Stimulated activated memory B cell treated with anti-CD40 and anti-IgM and Interleukin-4, amounts not matched to agents 10 μg/mL and 1 μg/mL and 100 μg/mL, for 72 hours (primary cell): Measurements from ENCODE around the gene UBE2J1.
"Not testable (repeated sequence)": the region's sequence is repeated elsewhere in the genome, so short reads cannot be mapped to it uniquely, and the experiment has no call there.

ENCODE experiments used
- ATAC-seq: fragments of 150-1000 bp; cut with Tn5 transposase; 2 replicates; pipeline ENCODE4 v1.10.0; 2021
- H3K27ac Mint-ChIP-seq: one replicate; pipeline ENCODE4 v1.8.0; 2022; ENCODE audit warnings: mild to moderate bottlenecking, mixed read lengths
- H3K27me3 Mint-ChIP-seq: one replicate; pipeline ENCODE4 v1.8.0; 2022; ENCODE audit warnings: mixed read lengths
- H3K36me3 Mint-ChIP-seq: one replicate; pipeline ENCODE4 v1.8.0; 2022; ENCODE audit warnings: mixed read lengths
- H3K4me1 Mint-ChIP-seq: one replicate; pipeline ENCODE4 v1.8.0; 2022; ENCODE audit warnings: mixed read lengths
- H3K4me3 Mint-ChIP-seq: one replicate; pipeline ENCODE4 v1.8.0; 2022; ENCODE audit warnings: mild to moderate bottlenecking, moderate library complexity, mixed read lengths
- H3K9me3 Mint-ChIP-seq: one replicate; pipeline ENCODE4 v1.8.0; 2022; ENCODE audit warnings: mixed read lengths

UBE2J1 gene

DNA sequence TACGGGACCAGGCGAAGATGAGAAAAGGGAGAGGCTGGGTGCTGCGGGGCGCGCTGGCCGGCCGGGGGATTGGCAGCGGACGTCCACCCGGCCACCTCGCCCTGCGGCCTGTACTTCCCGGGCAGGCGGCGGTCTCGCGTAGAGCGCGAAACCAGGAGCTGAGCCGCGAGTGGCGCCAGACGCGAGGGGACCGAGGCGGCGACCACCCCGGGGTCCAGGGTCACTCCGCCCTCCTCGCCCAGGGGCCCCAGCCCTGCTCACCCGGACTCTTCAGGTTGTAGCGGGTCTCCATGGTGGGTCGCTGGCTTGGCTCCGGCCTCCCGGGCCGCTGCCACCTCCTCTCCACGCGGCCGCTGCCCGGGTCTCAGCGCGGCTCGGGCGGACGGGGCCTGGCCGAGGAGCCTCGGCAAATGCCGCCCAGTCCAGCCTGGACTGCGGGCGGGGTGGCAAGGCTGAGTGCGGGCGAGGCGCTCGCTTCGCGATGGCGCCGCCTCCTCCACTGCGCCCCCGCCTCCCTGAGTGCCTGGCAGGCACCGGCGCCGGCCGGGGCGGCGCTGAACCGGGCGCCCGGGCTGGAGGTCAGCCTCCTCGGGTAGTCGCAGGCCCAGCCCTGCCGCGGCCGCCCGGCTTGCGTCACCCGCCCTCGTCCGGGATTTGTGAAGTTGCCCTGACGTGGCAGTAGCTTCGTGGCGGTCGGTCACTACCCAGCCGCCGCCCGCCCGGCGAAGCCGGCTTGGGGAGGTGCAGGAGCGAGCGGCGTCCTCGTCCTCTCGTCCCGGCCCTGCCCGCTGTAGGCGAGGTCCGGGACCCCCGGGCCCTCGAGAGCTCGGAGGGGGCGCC lies at the start of gene UBE2J1:
TSS of gene UBE2J1 (minus strand) at position 445 of the 840 bp plus-strand sequence. CDS start at position 292, 153 bp downstream.
- no peaks in the 10 kb centered on the region for H3K27me3 Mint-ChIP-seq
- peak within 1 kb of the TSS; percentile 94 for H3K27ac Mint-ChIP-seq
- peak within 1 kb of the TSS; percentile 99 for H3K4me3 Mint-ChIP-seq
- peaks cover 71% of the 10 kb centered on the region for H3K4me1 Mint-ChIP-seq
- ATAC-seq = peak; percentile 93
- peaks cover 11% of the 10 kb centered on the region for H3K36me3 Mint-ChIP-seq
- H3K9me3 Mint-ChIP-seq = no peaks in the 10 kb centered on the region

GRCh38 chr6:89400912-89401399 lies 48.4 kb upstream of the UBE2J1 start:
- Mint-ChIP-seq H3K4me3 (no peak overlapping the region), H3K9me3 (peaks cover 3% of the 10 kb centered on the region), H3K36me3 (peaks cover 10% of the 10 kb centered on the region), H3K4me1 (peaks cover 7% of the 10 kb centered on the region), H3K27me3 (peaks cover 8% of the 10 kb centered on the region), H3K27ac (no peak overlapping the region)
- no peak for ATAC-seq

- peaks cover 8% of the 10 kb centered on the region for H3K27me3 Mint-ChIP-seq
- H3K9me3 Mint-ChIP-seq = no peaks in the 10 kb centered on the region
- no peak overlapping the region for H3K4me3 Mint-ChIP-seq
- H3K36me3 Mint-ChIP-seq = peaks cover 5% of the 10 kb centered on the region
- H3K27ac Mint-ChIP-seq = no peak overlapping the region
- ATAC-seq = no peak
- H3K4me1 Mint-ChIP-seq = peaks cover 6% of the 10 kb centered on the region
Observed at GRCh38 chr6:89400050-89400449, 47.5 kb upstream of the UBE2J1 start.

DNA sequence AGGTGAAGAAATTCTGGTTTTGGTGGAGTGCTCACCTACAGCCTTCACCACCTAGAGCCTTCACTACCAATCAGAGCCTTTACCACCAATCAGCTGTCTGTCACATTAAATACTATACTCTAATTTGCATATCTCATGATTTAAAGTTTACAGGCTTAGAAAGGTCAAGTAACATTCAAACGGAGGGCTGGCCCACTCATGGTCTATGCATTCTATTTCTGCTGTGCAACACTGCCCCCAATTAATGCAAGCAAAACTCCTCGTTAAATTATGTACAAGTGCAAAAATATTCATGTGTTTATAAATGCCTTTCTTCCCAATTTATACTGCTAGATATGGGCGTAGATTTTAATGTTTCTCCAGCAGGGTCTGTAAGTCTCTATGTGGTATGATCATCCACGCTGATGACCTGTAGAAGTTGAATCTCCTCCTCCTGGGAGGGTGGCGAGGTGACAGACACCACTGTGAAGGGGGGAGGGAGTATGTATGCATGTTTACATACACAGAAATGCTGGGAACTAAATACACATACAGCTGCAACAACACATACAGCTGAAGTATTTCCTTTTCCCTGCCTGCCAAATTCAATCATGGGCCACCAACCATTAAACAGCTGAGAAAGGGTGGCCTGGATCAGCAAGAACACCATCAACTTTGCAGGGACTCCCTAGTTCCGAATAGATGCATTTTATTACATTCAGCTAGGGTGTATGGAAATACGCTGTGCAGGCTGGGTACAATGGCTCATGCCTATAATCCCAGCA lies 46.4 kb upstream of the UBE2J1 start:
- Mint-ChIP-seq H3K4me3 (no peak overlapping the region), H3K36me3 (peaks cover 10% of the 10 kb centered on the region), H3K4me1 (peaks cover 6% of the 10 kb centered on the region), H3K9me3 (no peaks in the 10 kb centered on the region), H3K27me3 (peaks cover 8% of the 10 kb centered on the region), H3K27ac (no peak overlapping the region)
- ATAC-seq = no peak

GRCh38 chr6:89397884-89398283 lies 45.4 kb upstream of the UBE2J1 start:
- not testable (repeated sequence) for H3K9me3 Mint-ChIP-seq, H3K27me3 Mint-ChIP-seq, ATAC-seq, H3K4me3 Mint-ChIP-seq, H3K27ac Mint-ChIP-seq, H3K4me1 Mint-ChIP-seq
- H3K36me3 Mint-ChIP-seq = peaks cover 20% of the 10 kb centered on the region

GRCh38 chr6:89393659-89394058 lies 41.1 kb upstream of the UBE2J1 start:
- no peak overlapping the region for H3K27ac Mint-ChIP-seq
- no peaks in the 10 kb centered on the region for H3K27me3 Mint-ChIP-seq
- peaks cover 12% of the 10 kb centered on the region for H3K9me3 Mint-ChIP-seq
- no peak for ATAC-seq
- no peak overlapping the region for H3K4me3 Mint-ChIP-seq
- H3K36me3 Mint-ChIP-seq = peaks cover 23% of the 10 kb centered on the region
- no peaks in the 10 kb centered on the region for H3K4me1 Mint-ChIP-seq

- ATAC-seq = no peak
- peaks cover 23% of the 10 kb centered on the region for H3K36me3 Mint-ChIP-seq
- H3K4me3 Mint-ChIP-seq = no peak overlapping the region
- no peak overlapping the region for H3K27ac Mint-ChIP-seq
- H3K27me3 Mint-ChIP-seq = no peaks in the 10 kb centered on the region
- H3K9me3 Mint-ChIP-seq = peaks cover 12% of the 10 kb centered on the region
- H3K4me1 Mint-ChIP-seq = peaks cover 4% of the 10 kb centered on the region
Observed at GRCh38 chr6:89392823-89393222, 40.3 kb upstream of the UBE2J1 start.

GRCh38 chr6:89388846-89389245 lies 36.3 kb upstream of the UBE2J1 start:
- no peak overlapping the region for H3K27ac Mint-ChIP-seq
- peaks cover 26% of the 10 kb centered on the region for H3K36me3 Mint-ChIP-seq
- ATAC-seq = no peak
- H3K4me3 Mint-ChIP-seq = no peak overlapping the region
- H3K9me3 Mint-ChIP-seq = peaks cover 12% of the 10 kb centered on the region
- H3K4me1 Mint-ChIP-seq = peaks cover 22% of the 10 kb centered on the region
- H3K27me3 Mint-ChIP-seq = no peaks in the 10 kb centered on the region

- Mint-ChIP-seq H3K27ac (peak overlapping the region; percentile 63), H3K27me3 (no peaks in the 10 kb centered on the region), H3K9me3 (peaks cover 3% of the 10 kb centered on the region), H3K36me3 (peaks cover 20% of the 10 kb centered on the region), H3K4me3 (peak overlapping the region; percentile 21), H3K4me1 (peaks cover 22% of the 10 kb centered on the region)
- peak; percentile 96 for ATAC-seq
Observed at GRCh38 chr6:89387516-89388201, 35.1 kb upstream of the UBE2J1 start.

DNA sequence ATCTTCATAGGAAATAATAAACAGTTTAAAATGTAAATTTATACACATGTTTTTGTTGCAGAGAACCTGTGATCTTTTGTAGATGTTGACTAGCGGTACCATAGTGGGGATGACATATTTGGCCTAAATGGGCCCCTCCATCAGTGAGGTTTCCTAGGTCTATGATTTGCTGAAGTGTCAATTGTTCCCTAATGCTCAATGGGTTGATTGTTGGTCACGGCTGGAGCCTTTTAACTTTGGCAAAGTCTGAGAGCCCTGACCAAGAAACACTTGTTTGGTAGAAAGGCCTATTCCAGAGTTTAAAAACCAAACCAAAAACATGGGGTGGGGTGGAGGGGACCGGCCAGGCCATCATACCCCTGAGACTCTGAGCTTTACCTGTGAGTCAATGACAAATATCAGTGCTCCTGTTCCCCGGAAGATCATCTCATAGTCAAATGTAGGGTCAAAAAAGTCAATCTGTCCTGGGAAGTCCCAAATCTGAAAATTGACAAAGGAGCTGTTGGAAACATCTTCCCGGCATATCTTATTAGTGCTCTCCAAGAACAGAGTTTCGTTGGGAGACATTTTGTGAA lies 34.5 kb upstream of the UBE2J1 start:
- Mint-ChIP-seq H3K4me1 (peaks cover 22% of the 10 kb centered on the region), H3K27ac (peak overlapping the region; percentile 63), H3K27me3 (no peaks in the 10 kb centered on the region), H3K4me3 (peak overlapping the region; percentile 21), H3K9me3 (peaks cover 3% of the 10 kb centered on the region), H3K36me3 (peaks cover 20% of the 10 kb centered on the region)
- ATAC-seq = peak; percentile 65

GRCh38 chr6:89385846-89386245 lies 33.3 kb upstream of the UBE2J1 start:
- Mint-ChIP-seq H3K36me3 (peaks cover 14% of the 10 kb centered on the region), H3K4me3 (no peak overlapping the region), H3K27ac (no peak overlapping the region), H3K4me1 (peaks cover 29% of the 10 kb centered on the region), H3K27me3 (no peaks in the 10 kb centered on the region), H3K9me3 (no peaks in the 10 kb centered on the region)
- no peak for ATAC-seq

DNA sequence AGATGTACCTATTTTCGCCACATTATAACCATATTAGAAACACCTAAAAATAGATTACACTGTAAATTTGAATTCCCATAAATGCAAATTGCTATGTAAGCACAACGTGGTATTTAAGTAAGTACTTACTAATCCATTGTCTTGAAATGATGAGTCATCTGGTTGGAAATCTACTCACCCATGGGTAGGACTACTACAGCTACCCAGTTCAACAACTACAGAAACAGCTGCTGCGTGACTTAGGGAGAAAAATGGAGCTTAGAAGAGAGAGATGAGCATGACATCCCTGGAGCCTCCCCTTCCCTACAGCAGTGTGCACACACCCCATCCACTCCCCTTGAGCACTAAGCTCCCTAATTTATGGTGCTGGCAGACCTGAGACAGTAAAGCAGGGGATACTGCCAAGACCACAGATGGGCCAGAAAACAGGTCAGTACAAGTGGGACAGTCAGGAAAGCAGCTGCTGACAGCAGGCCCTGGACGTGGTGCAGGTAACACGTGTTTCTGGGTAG lies 32.7 kb upstream of the UBE2J1 start:
- no peak for ATAC-seq
- no peaks in the 10 kb centered on the region for H3K27me3 Mint-ChIP-seq
- H3K4me3 Mint-ChIP-seq = no peak overlapping the region

DNA sequence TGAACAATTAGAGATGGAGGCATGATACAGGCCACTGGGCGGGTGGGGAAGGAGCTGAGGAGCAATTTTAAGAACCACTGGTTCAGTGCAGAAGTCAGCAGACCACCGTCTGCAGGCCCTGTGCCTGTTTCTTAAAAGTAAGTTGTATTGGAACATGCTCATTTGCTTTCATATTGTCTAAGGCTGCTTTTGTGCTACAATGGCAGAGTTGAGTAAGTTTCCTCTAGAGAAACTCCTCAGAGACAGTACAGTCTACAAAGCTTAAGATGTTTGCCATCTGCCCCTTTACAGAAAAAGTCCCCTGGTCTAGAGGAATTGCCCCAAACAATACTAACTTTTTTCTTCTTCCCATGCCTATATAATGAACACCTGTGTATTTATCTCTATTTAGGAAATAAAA lies 28.5 kb upstream of the UBE2J1 start:
- no peaks in the 10 kb centered on the region for H3K9me3 Mint-ChIP-seq
- H3K4me3 Mint-ChIP-seq = no peak overlapping the region
- H3K36me3 Mint-ChIP-seq = peaks cover 20% of the 10 kb centered on the region
- no peak overlapping the region for H3K27ac Mint-ChIP-seq
- no peaks in the 10 kb centered on the region for H3K27me3 Mint-ChIP-seq
- peak; percentile 60 for ATAC-seq
- H3K4me1 Mint-ChIP-seq = peaks cover 31% of the 10 kb centered on the region

More for the DNA sequence above, 32.7 kb upstream of the UBE2J1 start:
- H3K27ac Mint-ChIP-seq = no peak overlapping the region
- peaks cover 34% of the 10 kb centered on the region for H3K4me1 Mint-ChIP-seq
- H3K9me3 Mint-ChIP-seq = no peaks in the 10 kb centered on the region
- peaks cover 18% of the 10 kb centered on the region for H3K36me3 Mint-ChIP-seq

- no peak overlapping the region for H3K4me3 Mint-ChIP-seq
- H3K4me1 Mint-ChIP-seq = peaks cover 34% of the 10 kb centered on the region
- H3K36me3 Mint-ChIP-seq = peaks cover 11% of the 10 kb centered on the region
- H3K27me3 Mint-ChIP-seq = no peaks in the 10 kb centered on the region
- H3K9me3 Mint-ChIP-seq = no peaks in the 10 kb centered on the region
- no peak for ATAC-seq
- H3K27ac Mint-ChIP-seq = no peak overlapping the region
Observed at GRCh38 chr6:89379281-89379680, 26.8 kb upstream of the UBE2J1 start.

DNA sequence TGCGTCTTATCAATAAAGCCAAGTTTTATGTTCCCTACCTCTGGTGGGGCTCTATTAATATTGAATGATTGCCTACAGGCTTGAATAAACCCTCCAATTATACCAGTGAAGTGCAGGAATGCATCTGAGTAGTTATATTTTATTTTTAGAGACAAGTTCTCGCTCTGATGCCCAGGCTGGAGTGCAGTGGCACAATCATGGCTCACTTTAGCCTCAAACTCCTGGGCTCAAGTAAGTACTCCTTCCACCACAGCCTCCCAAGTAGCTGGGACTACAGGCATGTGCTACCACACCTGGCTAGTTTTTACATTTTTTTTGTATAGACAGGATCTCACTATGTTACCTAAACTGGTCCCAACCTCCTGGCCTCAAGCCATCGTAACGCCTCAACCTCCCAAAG lies 26.1 kb upstream of the UBE2J1 start:
- Mint-ChIP-seq H3K36me3 (peaks cover 10% of the 10 kb centered on the region), H3K4me1 (peaks cover 34% of the 10 kb centered on the region), H3K9me3 (no peaks in the 10 kb centered on the region), H3K27ac (no peak overlapping the region), H3K4me3 (no peak overlapping the region), H3K27me3 (no peaks in the 10 kb centered on the region)
- ATAC-seq = no peak
